ENCODE data around the gene SEPTIN12.

SEPTIN12 gene

DNA sequence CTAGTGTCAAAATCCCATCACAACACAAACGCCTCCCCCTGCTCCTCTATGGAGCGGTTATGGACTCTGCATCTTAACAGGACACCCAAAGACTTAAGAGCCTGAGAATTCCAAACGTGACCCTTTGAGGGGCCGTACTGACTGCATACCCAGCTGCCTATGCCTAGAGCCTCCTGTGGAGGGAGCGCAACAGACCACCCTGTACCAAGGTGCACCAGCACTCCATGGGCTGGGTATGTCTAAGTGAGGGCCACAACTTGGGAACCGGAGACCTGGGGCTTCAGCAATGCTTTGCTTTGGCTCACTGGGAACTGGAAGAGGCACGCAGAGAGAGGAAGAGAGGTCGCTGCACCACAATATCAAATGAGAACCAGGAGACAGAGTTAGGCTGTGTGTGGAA, 59.5 kb downstream of the SEPTIN12 start:
- no peak for DNase-seq
- H3K9me3 ChIP-seq (replicated peaks; ENCODE audit: insufficient read depth, low read length) = no peaks in the 10 kb centered on the region
- H3K4me1 ChIP-seq (ENCODE audit: low read length) = no peaks in the 10 kb centered on the region
- no peak overlapping the region for H2AFZ ChIP-seq (ENCODE audit: low read length)
- H3K4me3 ChIP-seq (ENCODE audit: low read length) = no peak overlapping the region
- no peaks in the 10 kb centered on the region for H3K36me3 ChIP-seq (replicated peaks; ENCODE audit: insufficient read depth, low read length)
- TF ChIP-seq, protein P1, sequence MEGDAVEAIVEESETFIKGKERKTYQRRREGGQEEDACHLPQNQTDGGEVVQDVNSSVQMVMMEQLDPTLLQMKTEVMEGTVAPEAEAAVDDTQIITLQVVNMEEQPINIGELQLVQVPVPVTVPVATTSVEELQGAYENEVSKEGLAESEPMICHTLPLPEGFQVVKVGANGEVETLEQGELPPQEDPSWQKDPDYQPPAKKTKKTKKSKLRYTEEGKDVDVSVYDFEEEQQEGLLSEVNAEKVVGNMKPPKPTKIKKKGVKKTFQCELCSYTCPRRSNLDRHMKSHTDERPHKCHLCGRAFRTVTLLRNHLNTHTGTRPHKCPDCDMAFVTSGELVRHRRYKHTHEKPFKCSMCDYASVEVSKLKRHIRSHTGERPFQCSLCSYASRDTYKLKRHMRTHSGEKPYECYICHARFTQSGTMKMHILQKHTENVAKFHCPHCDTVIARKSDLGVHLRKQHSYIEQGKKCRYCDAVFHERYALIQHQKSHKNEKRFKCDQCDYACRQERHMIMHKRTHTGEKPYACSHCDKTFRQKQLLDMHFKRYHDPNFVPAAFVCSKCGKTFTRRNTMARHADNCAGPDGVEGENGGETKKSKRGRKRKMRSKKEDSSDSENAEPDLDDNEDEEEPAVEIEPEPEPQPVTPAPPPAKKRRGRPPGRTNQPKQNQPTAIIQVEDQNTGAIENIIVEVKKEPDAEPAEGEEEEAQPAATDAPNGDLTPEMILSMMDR (IDR thresholded peaks at IDR 0.05; ENCODE audit: low read length) = no peak
- no peak for TF ChIP-seq EZH2 (optimal IDR thresholded peaks at IDR 0.05; ENCODE audit: low read depth, low read length)
- no peak for TF ChIP-seq EZH2phosphoT487 (IDR thresholded peaks at IDR 0.05; ENCODE audit: low read length)
- H3K79me2 ChIP-seq (ENCODE audit: low read length) = peaks cover 4% of the 10 kb centered on the region
- H4K20me1 ChIP-seq (ENCODE audit: insufficient read depth, low read length) = no peaks in the 10 kb centered on the region
- H3K4me2 ChIP-seq (ENCODE audit: low read depth, low read length) = no peak overlapping the region
- no peaks in the 10 kb centered on the region for H3K9me2 ChIP-seq (replicated peaks; ENCODE audit: insufficient read depth, low read length)
- no peaks in the 10 kb centered on the region for H3F3A ChIP-seq (ENCODE audit: insufficient read depth, low read length)
- H3K9ac ChIP-seq (ENCODE audit: low read length) = no peak overlapping the region
- no peaks in the 10 kb centered on the region for H3K27me3 ChIP-seq (replicated peaks; ENCODE audit: insufficient read depth, low read length)
- no peak overlapping the region for H3K27ac ChIP-seq (ENCODE audit: low read length)

Measured in MM.1S (cell line).